Measurements from ENCODE around the gene DCUN1D4.

The DCUN1D4 gene

DNA sequence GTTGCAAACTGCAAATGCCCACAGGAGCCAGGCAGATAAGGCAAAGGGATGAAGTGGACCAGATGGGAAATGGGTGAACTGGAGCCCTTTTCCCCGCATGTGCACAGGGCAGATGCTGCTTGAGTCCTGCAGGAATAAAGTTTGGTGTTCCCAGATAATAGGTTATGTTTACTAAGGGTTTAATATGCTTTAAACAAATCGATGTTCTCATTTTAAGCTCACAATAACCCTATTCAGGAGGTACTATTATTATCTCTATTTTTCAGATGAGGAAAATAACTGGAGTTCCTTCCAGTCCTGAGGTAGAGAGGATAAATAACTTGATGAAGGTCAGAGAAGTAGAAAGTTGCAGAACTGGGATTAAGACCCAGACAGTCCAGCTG, 99.9 kb downstream of the DCUN1D4 start:
- in situ Hi-C loops (cut with MboI; ENCODE audit: low sequenced_read_pairs, unreplicated experiment): no loop called here
- DNase-seq (ENCODE audit: low spot score): no peak
- TF ChIP-seq, protein P1, sequence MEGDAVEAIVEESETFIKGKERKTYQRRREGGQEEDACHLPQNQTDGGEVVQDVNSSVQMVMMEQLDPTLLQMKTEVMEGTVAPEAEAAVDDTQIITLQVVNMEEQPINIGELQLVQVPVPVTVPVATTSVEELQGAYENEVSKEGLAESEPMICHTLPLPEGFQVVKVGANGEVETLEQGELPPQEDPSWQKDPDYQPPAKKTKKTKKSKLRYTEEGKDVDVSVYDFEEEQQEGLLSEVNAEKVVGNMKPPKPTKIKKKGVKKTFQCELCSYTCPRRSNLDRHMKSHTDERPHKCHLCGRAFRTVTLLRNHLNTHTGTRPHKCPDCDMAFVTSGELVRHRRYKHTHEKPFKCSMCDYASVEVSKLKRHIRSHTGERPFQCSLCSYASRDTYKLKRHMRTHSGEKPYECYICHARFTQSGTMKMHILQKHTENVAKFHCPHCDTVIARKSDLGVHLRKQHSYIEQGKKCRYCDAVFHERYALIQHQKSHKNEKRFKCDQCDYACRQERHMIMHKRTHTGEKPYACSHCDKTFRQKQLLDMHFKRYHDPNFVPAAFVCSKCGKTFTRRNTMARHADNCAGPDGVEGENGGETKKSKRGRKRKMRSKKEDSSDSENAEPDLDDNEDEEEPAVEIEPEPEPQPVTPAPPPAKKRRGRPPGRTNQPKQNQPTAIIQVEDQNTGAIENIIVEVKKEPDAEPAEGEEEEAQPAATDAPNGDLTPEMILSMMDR (IDR thresholded peaks at IDR 0.05; ENCODE audit: borderline replicate concordance, control extremely low read depth, extremely low read depth, insufficient read depth, missing control alignments): no peak

GRCh38 chr4:51943221-51943620, 100.3 kb downstream of the DCUN1D4 start:
- TF ChIP-seq, protein P1 (IDR thresholded peaks at IDR 0.05; ENCODE audit: borderline replicate concordance, control extremely low read depth, extremely low read depth, insufficient read depth, missing control alignments): no peak
- in situ Hi-C loops (cut with MboI; ENCODE audit: low sequenced_read_pairs, unreplicated experiment): no loop called here
- no peak for DNase-seq (ENCODE audit: low spot score)

GRCh38 chr4:51958199-51958968, 115.4 kb downstream of the DCUN1D4 start:
- in situ Hi-C loops (cut with MboI; ENCODE audit: low sequenced_read_pairs, unreplicated experiment): loop anchor here (25.0 kb wide), 1 partner anchor 154 kb away; no protein-coding TSS in a partner anchor

GRCh38 chr4:51960486-51960885, 117.5 kb downstream of the DCUN1D4 start:
- in situ Hi-C loops (cut with MboI; ENCODE audit: low sequenced_read_pairs, unreplicated experiment): loop anchor here (25.0 kb wide), 1 partner anchor 152 kb away; no protein-coding TSS in a partner anchor
- TF ChIP-seq, protein P1 (IDR thresholded peaks at IDR 0.05; ENCODE audit: borderline replicate concordance, control extremely low read depth, extremely low read depth, insufficient read depth, missing control alignments): no peak
- no peak for DNase-seq (ENCODE audit: low spot score)

More at GRCh38 chr4:51958199-51958968, 115.4 kb downstream of the DCUN1D4 start:
- DNase-seq (ENCODE audit: low spot score): no peak
- TF ChIP-seq, protein P1 (IDR thresholded peaks at IDR 0.05; ENCODE audit: borderline replicate concordance, control extremely low read depth, extremely low read depth, insufficient read depth, missing control alignments): no peak

- in situ Hi-C loops (cut with MboI; ENCODE audit: low sequenced_read_pairs, unreplicated experiment): loop anchor here (25.0 kb wide), 1 partner anchor 148 kb away; no protein-coding TSS in a partner anchor
- TF ChIP-seq, protein P1 (IDR thresholded peaks at IDR 0.05; ENCODE audit: borderline replicate concordance, control extremely low read depth, extremely low read depth, insufficient read depth, missing control alignments): no peak
- DNase-seq (ENCODE audit: low spot score): no peak
These were observed 121.0 kb downstream of the DCUN1D4 start for GRCh38 chr4:51963841-51964517.

GRCh38 chr4:51965862-51966261, 122.9 kb downstream of the DCUN1D4 start:
- TF ChIP-seq, protein P1 (IDR thresholded peaks at IDR 0.05; ENCODE audit: borderline replicate concordance, control extremely low read depth, extremely low read depth, insufficient read depth, missing control alignments): no peak
- no peak for DNase-seq (ENCODE audit: low spot score)
- in situ Hi-C loops (cut with MboI; ENCODE audit: low sequenced_read_pairs, unreplicated experiment): loop anchor here (25.0 kb wide), 1 partner anchor 146 kb away; no protein-coding TSS in a partner anchor
